Loucy (cell line): Measurements from ENCODE around the gene RIMBP2.

ENCODE experiments used
- H2AFZ ChIP-seq: fragments of 200-600 bp; sonication (generic); 2 replicates; pipeline ENCODE4 v1.6.0; 2016; ENCODE audit warnings: antibody characterized with exemption, mild to moderate bottlenecking, low read length, moderate library complexity
- H3F3A ChIP-seq: fragments of 200-600 bp; 2 replicates; pipeline ENCODE4 v1.6.0; 2016; ENCODE audit warnings: antibody characterized with exemption, low read depth, mild to moderate bottlenecking
- H3K27me3 ChIP-seq: fragments of 200-600 bp; sonication (generic); 2 replicates; pipeline ENCODE4 v1.6.1; 2014; ENCODE audit warnings: low read length, mild to moderate bottlenecking; ENCODE audit not compliant: insufficient read depth, poor library complexity, severe bottlenecking
- H3K36me3 ChIP-seq: fragments of 200-600 bp; sonication (generic); 2 replicates; pipeline ENCODE4 v1.6.1; 2016; ENCODE audit warnings: low read length; ENCODE audit not compliant: insufficient read depth
- H3K4me1 ChIP-seq: fragments of 200-600 bp; sonication (generic); 2 replicates; pipeline ENCODE4 v1.5.1; 2014; ENCODE audit warnings: low read length, mild to moderate bottlenecking; ENCODE audit not compliant: insufficient read depth, poor library complexity, severe bottlenecking
- H3K4me2 ChIP-seq: fragments of 200-600 bp; sonication (generic); 2 replicates; pipeline ENCODE4 v1.6.0; 2014; ENCODE audit warnings: antibody characterized with exemption, low read length, low read depth, mild to moderate bottlenecking; ENCODE audit not compliant: poor library complexity, severe bottlenecking
- H3K4me3 ChIP-seq: fragments of 200-600 bp; sonication (generic); 2 replicates; pipeline ENCODE4 v1.5.1; 2014; ENCODE audit warnings: low read length, mild to moderate bottlenecking, mixed read lengths; ENCODE audit not compliant: poor library complexity, severe bottlenecking
- H3K79me2 ChIP-seq: fragments of 200-600 bp; sonication (generic); 2 replicates; pipeline ENCODE4 v1.6.1; 2014; ENCODE audit warnings: low read length; ENCODE audit not compliant: insufficient read depth
- H3K9ac ChIP-seq: fragments of 200-600 bp; sonication (generic); 2 replicates; pipeline ENCODE4 v1.6.0; 2014; ENCODE audit warnings: mild to moderate bottlenecking, low read depth, low read length, moderate library complexity; ENCODE audit not compliant: poor library complexity, severe bottlenecking
- H3K9me2 ChIP-seq: fragments of 200-600 bp; sonication (generic); replicated peaks from 2 replicates; pipeline ENCODE4 v1.6.1; 2016; ENCODE audit warnings: low read depth, low read length, mixed read lengths
- H3K9me3 ChIP-seq: fragments of 200-600 bp; sonication (generic); 2 replicates; pipeline ENCODE4 v1.6.1; 2014; ENCODE audit warnings: mild to moderate bottlenecking, antibody characterized with exemption, low read length, low read depth; ENCODE audit not compliant: insufficient read depth
- H4K20me1 ChIP-seq: fragments of 200-600 bp; sonication (generic); 2 replicates; pipeline ENCODE4 v1.6.0; 2014; ENCODE audit warnings: antibody characterized with exemption, low read length, mild to moderate bottlenecking; ENCODE audit not compliant: insufficient read depth, poor library complexity, severe bottlenecking
- CTCF ChIP-seq: fragments of 200-600 bp; sonication (generic); conservative IDR thresholded peaks from 2 replicates; pipeline ENCODE4 v1.5.1; 2014; ENCODE audit warnings: mild to moderate bottlenecking, antibody characterized with exemption, low read length
- EZH2phosphoT487 ChIP-seq: fragments of 200-600 bp; IDR thresholded peaks from 2 replicates; pipeline ENCODE4 v1.6.1; 2018; ENCODE audit warnings: antibody characterized with exemption, mild to moderate bottlenecking, moderate library complexity, borderline replicate concordance

RIMBP2 gene

GRCh38 chr12:130651188-130651959, 64.7 kb downstream of the RIMBP2 start:
- Histone ChIP-seq H3K9ac (no peak overlapping the region), H3K36me3 (no peaks in the 10 kb centered on the region), H3K4me1 (no peaks in the 10 kb centered on the region), H3K9me2 (no peaks in the 10 kb centered on the region), H3K27me3 (no peaks in the 10 kb centered on the region), H2AFZ (no peak overlapping the region), H3K9me3 (peaks cover 10% of the 10 kb centered on the region; the same call in 1 of the 2 replicates), H3K79me2 (no peaks in the 10 kb centered on the region), H3K4me2 (no peak overlapping the region), H4K20me1 (no peaks in the 10 kb centered on the region), H3F3A (no peaks in the 10 kb centered on the region), H3K4me3 (no peak overlapping the region)
- TF ChIP-seq EZH2phosphoT487 (no peak), CTCF (no peak)

DNA sequence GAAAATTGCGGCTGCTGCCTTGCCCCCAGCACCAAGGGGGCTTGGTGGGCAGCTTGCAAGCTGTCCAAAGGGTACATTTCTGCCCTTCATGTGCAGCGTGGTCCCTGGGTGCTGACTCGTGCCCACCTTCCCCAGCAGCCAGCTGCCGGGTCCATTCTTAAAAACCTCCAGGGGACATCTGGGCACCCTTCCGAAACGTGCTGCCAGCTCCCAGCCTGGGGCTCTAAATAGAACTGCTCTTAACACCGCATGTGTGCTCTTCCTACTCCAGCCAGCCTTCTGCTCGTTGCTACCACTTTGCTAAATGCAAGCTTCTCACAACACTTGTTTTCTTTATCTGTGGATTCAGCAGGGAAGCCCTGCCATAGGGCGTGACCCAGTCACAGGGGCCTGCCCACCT, 66.0 kb downstream of the RIMBP2 start:
- Histone ChIP-seq H3K4me1 (no peaks in the 10 kb centered on the region), H3F3A (no peaks in the 10 kb centered on the region), H3K9me3 (peaks cover 9% of the 10 kb centered on the region; the same call in 1 of the 2 replicates), H3K4me2 (no peak overlapping the region), H3K27me3 (no peaks in the 10 kb centered on the region), H3K4me3 (no peak overlapping the region), H3K79me2 (no peaks in the 10 kb centered on the region), H3K9ac (no peak overlapping the region), H2AFZ (no peak overlapping the region), H3K9me2 (no peaks in the 10 kb centered on the region), H3K36me3 (no peaks in the 10 kb centered on the region), H4K20me1 (no peaks in the 10 kb centered on the region)
- TF ChIP-seq EZH2phosphoT487 (no peak), CTCF (no peak)

DNA sequence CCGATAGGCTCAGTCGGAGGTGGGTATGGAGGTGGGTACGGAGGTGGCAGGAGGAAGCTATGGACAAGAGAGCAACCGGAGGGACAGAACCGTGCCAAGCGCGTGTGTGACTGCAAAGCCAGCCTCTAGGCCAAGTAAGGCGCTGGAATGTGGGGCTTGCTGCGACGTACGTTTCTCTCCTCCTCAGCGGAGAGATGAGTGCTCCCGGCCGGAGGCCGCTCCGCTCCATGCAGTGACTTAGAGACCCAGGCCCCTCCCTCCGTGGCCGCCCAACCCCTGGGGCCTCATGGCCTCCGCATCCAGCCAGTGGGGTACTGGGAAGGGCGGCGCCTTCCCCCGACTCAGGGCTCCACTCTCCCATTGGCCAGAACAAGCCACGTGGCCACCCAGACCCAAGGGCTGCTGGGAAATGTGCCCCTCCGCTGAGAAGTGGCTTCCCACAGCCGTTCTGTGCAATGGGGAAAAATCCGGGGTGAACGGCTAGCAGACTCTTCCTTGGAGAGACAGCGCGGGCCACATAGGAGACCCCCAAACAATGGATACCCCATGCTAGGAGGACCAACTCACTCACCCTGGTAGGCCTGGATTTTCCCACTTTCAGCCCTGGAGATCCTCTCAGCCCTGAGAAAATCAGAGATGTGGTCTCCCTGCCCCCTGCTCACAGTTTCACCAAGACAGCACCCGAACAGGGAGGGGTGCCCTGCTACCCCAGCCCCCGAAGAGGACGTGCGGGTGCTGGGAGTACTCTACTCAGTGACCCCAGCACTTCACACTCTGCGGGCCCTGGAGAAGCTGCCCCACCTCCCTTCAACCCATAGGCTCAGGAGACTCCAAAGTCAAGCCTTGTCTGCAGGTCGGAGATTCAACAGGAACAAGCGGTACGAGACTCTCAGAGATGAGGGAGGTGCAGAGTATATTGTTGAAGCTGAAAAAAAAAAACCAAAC, 66.7 kb downstream of the RIMBP2 start:
- H3K4me2 ChIP-seq = no peak overlapping the region

More for the DNA sequence above, 66.7 kb downstream of the RIMBP2 start:
- no peaks in the 10 kb centered on the region for H3K9me2 ChIP-seq
- H3K4me3 ChIP-seq = no peak overlapping the region
- no peaks in the 10 kb centered on the region for H3K36me3 ChIP-seq
- H4K20me1 ChIP-seq = no peaks in the 10 kb centered on the region
- no peaks in the 10 kb centered on the region for H3K79me2 ChIP-seq
- TF ChIP-seq CTCF = no peak
- TF ChIP-seq EZH2phosphoT487 = no peak
- H3K9ac ChIP-seq = no peak overlapping the region
- H3F3A ChIP-seq = no peaks in the 10 kb centered on the region
- H2AFZ ChIP-seq = no peak overlapping the region
- H3K4me1 ChIP-seq = no peaks in the 10 kb centered on the region
- 0 out of 2 replicates have a peak, but pooled peaks cover 4% of the 10 kb centered on the region for H3K9me3 ChIP-seq
- no peaks in the 10 kb centered on the region for H3K27me3 ChIP-seq
